NB4 (cell line): ENCODE results near the gene CTNNA3.
"Not testable (repeated sequence)": the region's sequence is repeated elsewhere in the genome, so short reads cannot be mapped to it uniquely, and the experiment has no call there.

Experiments
- DNase-seq: peaks from one replicate; pipeline ENCODE4 v3.0.0; 2010; ENCODE audit warnings: low read depth
- H3K4me3 ChIP-seq: one replicate; pipeline ENCODE4 v1.5.1; 2011; ENCODE audit warnings: mild to moderate bottlenecking, low read depth, low read length, moderate library complexity
- MYC ChIP-seq: IDR thresholded peaks from 2 replicates; pipeline ENCODE4 v1.6.1; 2011; ENCODE audit warnings: low read depth, low read length
- POLR2A ChIP-seq: IDR thresholded peaks from 2 replicates; pipeline ENCODE4 v1.6.1; 2011; ENCODE audit warnings: mild to moderate bottlenecking; ENCODE audit not compliant: insufficient read length; ENCODE audit errors: extremely low read depth
- TF ChIP-seq, protein P1 (sequence below): IDR thresholded peaks from one replicate; pipeline ENCODE4 v1.5.1; 2012; ENCODE audit warnings: low read depth, low read length
- TF ChIP-seq, protein P2 (sequence below): IDR thresholded peaks from 2 replicates; pipeline ENCODE4 v1.6.1; 2011; ENCODE audit warnings: low read depth, low read length

CTNNA3 gene

DNA sequence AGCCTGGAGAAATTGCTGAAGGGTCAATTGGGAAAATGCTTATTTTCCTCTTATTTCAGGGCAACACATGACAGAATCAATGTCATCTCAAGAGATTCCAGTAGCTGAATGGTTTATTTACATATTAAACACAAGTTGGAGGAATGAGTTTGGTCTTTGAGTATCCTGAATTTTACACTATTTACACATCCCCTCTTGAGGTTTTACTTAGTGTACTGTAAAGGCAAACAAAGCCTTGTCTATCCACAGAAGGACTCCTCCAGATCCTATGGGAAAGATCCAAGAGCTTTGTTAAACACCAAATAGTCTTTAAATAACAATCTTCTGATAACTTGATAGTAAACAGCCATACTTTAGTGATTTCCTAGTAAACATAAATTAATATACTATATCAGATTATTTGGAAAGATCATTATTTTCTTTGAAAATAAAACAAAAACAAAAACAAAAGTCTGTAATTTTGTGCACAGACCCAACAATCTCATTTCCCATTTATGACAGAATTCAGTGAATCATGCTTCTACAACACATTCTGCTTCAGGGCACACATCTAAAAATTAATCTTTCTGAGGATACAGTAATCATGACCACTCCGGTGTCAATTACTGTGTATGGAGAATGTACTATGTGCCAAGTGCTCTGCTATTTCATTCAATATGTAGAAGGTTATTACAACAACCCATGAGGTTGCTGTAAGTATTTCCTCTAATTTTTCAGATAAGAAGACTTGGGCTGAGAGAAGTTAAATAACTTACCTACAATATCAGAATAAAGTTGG, 1345.2 kb downstream of the CTNNA3 start:
- DNase-seq: no peak
- TF ChIP-seq, protein P1, sequence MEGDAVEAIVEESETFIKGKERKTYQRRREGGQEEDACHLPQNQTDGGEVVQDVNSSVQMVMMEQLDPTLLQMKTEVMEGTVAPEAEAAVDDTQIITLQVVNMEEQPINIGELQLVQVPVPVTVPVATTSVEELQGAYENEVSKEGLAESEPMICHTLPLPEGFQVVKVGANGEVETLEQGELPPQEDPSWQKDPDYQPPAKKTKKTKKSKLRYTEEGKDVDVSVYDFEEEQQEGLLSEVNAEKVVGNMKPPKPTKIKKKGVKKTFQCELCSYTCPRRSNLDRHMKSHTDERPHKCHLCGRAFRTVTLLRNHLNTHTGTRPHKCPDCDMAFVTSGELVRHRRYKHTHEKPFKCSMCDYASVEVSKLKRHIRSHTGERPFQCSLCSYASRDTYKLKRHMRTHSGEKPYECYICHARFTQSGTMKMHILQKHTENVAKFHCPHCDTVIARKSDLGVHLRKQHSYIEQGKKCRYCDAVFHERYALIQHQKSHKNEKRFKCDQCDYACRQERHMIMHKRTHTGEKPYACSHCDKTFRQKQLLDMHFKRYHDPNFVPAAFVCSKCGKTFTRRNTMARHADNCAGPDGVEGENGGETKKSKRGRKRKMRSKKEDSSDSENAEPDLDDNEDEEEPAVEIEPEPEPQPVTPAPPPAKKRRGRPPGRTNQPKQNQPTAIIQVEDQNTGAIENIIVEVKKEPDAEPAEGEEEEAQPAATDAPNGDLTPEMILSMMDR: no peak
- TF ChIP-seq POLR2A (no peak), MYC (no peak)
- TF ChIP-seq, protein P2, sequence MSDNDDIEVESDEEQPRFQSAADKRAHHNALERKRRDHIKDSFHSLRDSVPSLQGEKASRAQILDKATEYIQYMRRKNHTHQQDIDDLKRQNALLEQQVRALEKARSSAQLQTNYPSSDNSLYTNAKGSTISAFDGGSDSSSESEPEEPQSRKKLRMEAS: no peak
- H3K4me3 ChIP-seq: no peak overlapping the region

DNA sequence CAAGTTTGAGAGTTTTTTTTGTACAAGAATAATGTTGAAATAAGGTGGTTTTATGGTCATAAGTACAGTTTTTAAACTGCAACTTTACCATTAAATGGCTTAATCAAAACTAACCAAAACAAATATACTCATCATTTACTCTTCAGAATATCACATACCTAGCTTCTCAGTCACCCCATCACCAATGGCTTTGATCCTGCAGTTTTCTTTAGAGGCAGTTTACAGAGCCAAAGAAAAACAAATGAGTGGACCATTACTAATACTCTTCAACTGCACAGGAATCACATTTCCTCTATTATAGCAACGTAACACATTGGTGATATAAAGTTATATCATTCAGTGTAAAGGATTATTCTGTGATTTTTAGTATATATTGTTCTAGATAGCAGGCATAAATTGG, 1346.3 kb downstream of the CTNNA3 start:
- H3K4me3 ChIP-seq: no peak overlapping the region
- TF ChIP-seq, protein P1: no peak
- no peak for TF ChIP-seq POLR2A
- TF ChIP-seq MYC: no peak
- TF ChIP-seq, protein P2: no peak
- no peak for DNase-seq

DNA sequence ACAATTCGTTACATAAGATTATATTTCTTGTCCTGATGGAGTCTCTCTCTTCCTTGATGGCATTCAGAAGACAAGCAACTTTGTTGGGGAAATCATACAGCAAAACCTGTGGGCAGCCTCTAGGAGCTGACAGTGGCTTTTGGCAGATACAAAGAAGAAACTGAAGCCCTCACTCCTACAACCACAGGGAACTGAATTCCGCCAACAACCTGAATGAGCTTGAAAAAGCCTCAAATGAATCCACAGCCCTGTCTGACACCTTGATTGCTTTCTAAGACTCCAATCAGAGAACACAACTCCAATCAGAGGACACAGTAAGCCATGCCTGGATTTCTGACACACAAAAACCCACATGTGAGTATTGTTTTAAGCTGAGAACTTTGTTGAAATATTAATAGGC, 1346.9 kb downstream of the CTNNA3 start:
- H3K4me3 ChIP-seq: no peak overlapping the region
- TF ChIP-seq, protein P2: no peak
- TF ChIP-seq MYC (no peak), POLR2A (no peak)
- TF ChIP-seq, protein P1: no peak
- no peak for DNase-seq

DNA sequence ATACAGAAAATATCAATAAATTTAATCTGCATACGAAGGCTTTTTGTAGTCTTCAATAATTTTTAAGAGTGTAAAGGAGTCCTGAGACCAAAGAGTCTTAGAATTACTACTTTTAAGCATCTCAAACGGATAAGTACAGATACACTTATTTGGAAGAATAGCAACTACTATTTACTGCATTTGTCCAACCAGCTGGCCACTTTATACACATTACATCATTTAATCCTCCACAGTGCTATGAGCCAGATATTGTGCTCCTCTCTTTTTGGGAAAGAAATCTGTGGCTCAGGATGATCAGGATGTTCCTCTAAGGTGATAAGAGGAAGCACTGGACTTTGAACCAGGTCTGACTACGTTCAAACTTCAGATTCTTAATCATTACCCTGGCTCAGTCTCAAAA, 1358.8 kb downstream of the CTNNA3 start:
- no peak for TF ChIP-seq MYC
- TF ChIP-seq, protein P2: no peak
- TF ChIP-seq POLR2A: no peak
- TF ChIP-seq, protein P1: no peak
- DNase-seq: no peak
- no peak overlapping the region for H3K4me3 ChIP-seq

DNA sequence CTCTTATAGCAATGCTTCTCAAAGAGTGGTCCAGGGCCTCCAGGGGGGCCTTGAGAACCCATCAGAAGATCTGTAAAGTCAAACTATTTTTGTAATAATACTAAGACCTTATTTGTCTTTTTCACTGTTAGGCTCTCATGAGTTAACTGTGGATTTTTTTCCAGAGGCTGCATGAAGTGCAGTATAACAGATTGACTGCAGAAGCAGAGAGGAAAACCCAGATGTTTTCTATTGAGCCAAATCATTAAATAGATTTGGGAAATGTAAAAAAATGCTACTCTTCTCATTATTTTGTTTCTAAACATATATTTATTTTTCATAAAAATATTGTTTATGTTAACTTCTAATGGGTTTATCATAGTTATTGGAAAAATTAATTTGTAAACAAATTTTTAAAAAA, 1359.2 kb downstream of the CTNNA3 start:
- no peak overlapping the region for H3K4me3 ChIP-seq
- TF ChIP-seq, protein P2: no peak
- TF ChIP-seq MYC (no peak), POLR2A (no peak)
- TF ChIP-seq, protein P1: no peak
- DNase-seq: no peak

DNA sequence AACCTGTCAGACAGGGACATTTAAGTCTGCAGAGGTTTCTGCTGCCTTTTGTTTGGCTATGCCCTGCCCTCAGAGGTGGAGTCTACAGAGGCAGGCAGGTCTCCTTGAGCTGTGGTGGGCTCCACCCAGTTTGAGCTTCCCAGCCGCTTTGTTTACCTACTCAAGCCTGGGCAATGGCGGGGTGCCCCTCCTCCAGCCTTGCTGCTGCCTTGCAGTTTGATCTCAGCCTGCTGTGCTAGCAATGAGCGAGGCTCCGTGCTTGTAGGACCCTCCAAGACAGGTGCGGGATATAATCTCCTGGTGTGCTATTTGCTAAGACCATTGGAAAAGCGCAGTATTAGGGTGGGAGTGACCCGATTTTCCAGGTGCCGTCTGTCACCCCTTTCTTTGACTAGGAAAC, 1360.2 kb downstream of the CTNNA3 start:
- not testable (repeated sequence) for DNase-seq, H3K4me3 ChIP-seq
